Caco-2 (cell line): ENCODE measurements around the gene RAI1. TPM values are rescaled to one million over a fixed set of nuclear protein-coding genes. Genes with fewer than 3 reads are reported as not detected.
"Not testable (repeated sequence)": the region's sequence is repeated elsewhere in the genome, so short reads cannot be mapped to it uniquely, and the experiment has no call there.

ENCODE experiments used
- BruUV-seq: library from RNA; stranded (reverse); fragments of 400-500 nt; replicated peaks from 2 replicates; lab custom pipeline; 2021; lab: Mats Ljungman, UMichigan
- CTCF ChIA-PET: fragments of 300-600 bp; sonication (Branson Sonifier 250); formaldehyde crosslinking; loops from one replicate; lab custom pipeline; 2022; ENCODE audit warnings: antibody characterized with exemption; lab: Charles Lee
- POLR2A ChIA-PET: fragments of 300-600 bp; sonication (Branson Sonifier 250); formaldehyde crosslinking; loops from one replicate; lab custom pipeline; 2022; ENCODE audit warnings: antibody characterized with exemption; lab: Charles Lee
- DNase-seq, 2 experiments: peaks; one replicate each; pipeline versions ENCODE4 v3.0.0 to v3.0.0-alpha.2; 2020 to 2022
- H3K27me3 ChIP-seq: replicated peaks from 2 replicates; pipeline ENCODE4 v1.6.0; 2011; ENCODE audit warnings: low read length; ENCODE audit not compliant: control insufficient read depth, insufficient read depth
- H3K36me3 ChIP-seq: 2 replicates; pipeline ENCODE4 v1.5.1; 2011; ENCODE audit warnings: low read length; ENCODE audit not compliant: control insufficient read depth, insufficient read depth
- H3K4me1 ChIP-seq: fragments of 250-450 bp; sonication (Bioruptor Pico); 2 replicates; pipeline ENCODE4 v1.5.1; 2020; ENCODE audit warnings: mild to moderate bottlenecking
- H3K4me3 ChIP-seq: 2 replicates; pipeline ENCODE4 v1.5.1; 2011; ENCODE audit warnings: low read depth, mild to moderate bottlenecking, control low read depth, low read length
- H3K9me3 ChIP-seq: fragments of 250-450 bp; sonication (Bioruptor Pico); 2 replicates; pipeline ENCODE4 v1.5.1; 2020; ENCODE audit warnings: mild to moderate bottlenecking, moderate library complexity
- H3K27ac Mint-ChIP-seq: one replicate; pipeline ENCODE4 v1.8.0; 2022; ENCODE audit warnings: mixed read lengths; ENCODE audit not compliant: unreplicated experiment
- H3K27me3 Mint-ChIP-seq: one replicate; pipeline ENCODE4 v1.8.0; 2022; ENCODE audit warnings: mixed read lengths; ENCODE audit not compliant: insufficient read depth, unreplicated experiment
- H3K36me3 Mint-ChIP-seq: one replicate; pipeline ENCODE4 v1.8.0; 2022; ENCODE audit warnings: mild to moderate bottlenecking, mixed read lengths; ENCODE audit not compliant: insufficient read depth, unreplicated experiment
- H3K4me1 Mint-ChIP-seq: one replicate; pipeline ENCODE4 v1.8.0; 2022; ENCODE audit warnings: low read depth, mixed read lengths; ENCODE audit not compliant: unreplicated experiment
- H3K4me3 Mint-ChIP-seq: one replicate; pipeline ENCODE4 v1.8.0; 2022; ENCODE audit warnings: mild to moderate bottlenecking, moderate library complexity, mixed read lengths; ENCODE audit not compliant: unreplicated experiment
- H3K9me3 Mint-ChIP-seq: one replicate; pipeline ENCODE4 v1.8.0; 2022; ENCODE audit warnings: mixed read lengths; ENCODE audit not compliant: unreplicated experiment
- intact Hi-C: fragments of 100-400 bp; cut with micrococcal nuclease; formaldehyde crosslinking; loops from one replicate; pipeline ENCODE4 v1.10.0; 2022; ENCODE audit not compliant: unreplicated experiment
- total RNA-seq: library from RNA; stranded (reverse); gene quantifications from 2 replicates; pipeline ENCODE4 v1.2.3, GENCODE V29; 2022
- TF ChIP-seq, protein P1 (sequence below), 2 experiments: fragments of 200-600 bp in 1 of 2; IDR thresholded peaks; 1 replicate in 1 of 2; 2 replicates in 1 of 2; pipeline versions ENCODE4 v1.5.1 to v1.8.0; 2011 to 2022; ENCODE audit warnings: antibody characterized with exemption in 1 of 2, control low read depth in 1 of 2, inconsistent platforms in 1 of 2, low read depth in 1 of 2, low read length in 1 of 2, mild to moderate bottlenecking in 1 of 2, moderate library complexity in 1 of 2; ENCODE audit not compliant: insufficient read depth in 1 of 2, severe bottlenecking in 1 of 2, unreplicated experiment in 1 of 2

Gene RAI1
- total RNA-seq, 1 experiment from 2014 or later = 44.3 TPM

DNA sequence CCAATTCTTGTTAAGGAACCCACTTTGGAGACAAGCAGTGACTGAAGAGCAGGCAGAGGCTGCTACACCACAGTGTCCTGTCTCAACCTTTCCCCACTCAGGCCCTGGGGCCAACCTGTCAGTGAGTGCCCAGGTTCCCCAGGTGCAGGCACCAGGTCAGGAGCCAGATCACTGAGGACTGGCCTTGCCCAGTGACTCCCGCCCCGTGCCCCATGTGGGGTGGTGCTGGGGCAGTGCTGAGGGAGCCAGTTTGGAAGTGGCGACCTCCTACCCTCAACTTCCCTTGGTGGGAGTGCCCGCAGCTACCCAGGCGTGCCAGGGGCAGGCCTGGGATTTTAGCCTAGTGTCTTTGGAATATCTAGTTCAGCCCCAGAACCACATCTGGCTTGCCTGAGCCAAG is 126.2 kb downstream of the RAI1 start:
- H3K4me1 ChIP-seq = peaks cover 10% of the 10 kb centered on the region
- Mint-ChIP-seq H3K4me3 (no peak overlapping the region), H3K4me1 (no peaks in the 10 kb centered on the region), H3K36me3 (peaks cover 84% of the 10 kb centered on the region), H3K27ac (peak overlapping the region; percentile 62), H3K27me3 (no peaks in the 10 kb centered on the region), H3K9me3 (no peaks in the 10 kb centered on the region)
- intact Hi-C loops = no loop called here
- no TSS peak for BruUV-seq
- CTCF ChIA-PET = no interaction called here
- peaks cover 7% of the 10 kb centered on the region for H3K36me3 ChIP-seq
- POLR2A ChIA-PET = no interaction called here
- TF ChIP-seq, protein P1, sequence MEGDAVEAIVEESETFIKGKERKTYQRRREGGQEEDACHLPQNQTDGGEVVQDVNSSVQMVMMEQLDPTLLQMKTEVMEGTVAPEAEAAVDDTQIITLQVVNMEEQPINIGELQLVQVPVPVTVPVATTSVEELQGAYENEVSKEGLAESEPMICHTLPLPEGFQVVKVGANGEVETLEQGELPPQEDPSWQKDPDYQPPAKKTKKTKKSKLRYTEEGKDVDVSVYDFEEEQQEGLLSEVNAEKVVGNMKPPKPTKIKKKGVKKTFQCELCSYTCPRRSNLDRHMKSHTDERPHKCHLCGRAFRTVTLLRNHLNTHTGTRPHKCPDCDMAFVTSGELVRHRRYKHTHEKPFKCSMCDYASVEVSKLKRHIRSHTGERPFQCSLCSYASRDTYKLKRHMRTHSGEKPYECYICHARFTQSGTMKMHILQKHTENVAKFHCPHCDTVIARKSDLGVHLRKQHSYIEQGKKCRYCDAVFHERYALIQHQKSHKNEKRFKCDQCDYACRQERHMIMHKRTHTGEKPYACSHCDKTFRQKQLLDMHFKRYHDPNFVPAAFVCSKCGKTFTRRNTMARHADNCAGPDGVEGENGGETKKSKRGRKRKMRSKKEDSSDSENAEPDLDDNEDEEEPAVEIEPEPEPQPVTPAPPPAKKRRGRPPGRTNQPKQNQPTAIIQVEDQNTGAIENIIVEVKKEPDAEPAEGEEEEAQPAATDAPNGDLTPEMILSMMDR (IDR thresholded peaks at IDR 0.05; ENCODE audit: insufficient read depth in 1 of 2, low read depth in 1 of 2, low read length in 1 of 2, severe bottlenecking in 1 of 2, unreplicated experiment in 1 of 2) = no peak
- no peak for DNase-seq
- no peaks in the 10 kb centered on the region for H3K27me3 ChIP-seq
- H3K9me3 ChIP-seq = no peaks in the 10 kb centered on the region
- no peak overlapping the region for H3K4me3 ChIP-seq

DNA sequence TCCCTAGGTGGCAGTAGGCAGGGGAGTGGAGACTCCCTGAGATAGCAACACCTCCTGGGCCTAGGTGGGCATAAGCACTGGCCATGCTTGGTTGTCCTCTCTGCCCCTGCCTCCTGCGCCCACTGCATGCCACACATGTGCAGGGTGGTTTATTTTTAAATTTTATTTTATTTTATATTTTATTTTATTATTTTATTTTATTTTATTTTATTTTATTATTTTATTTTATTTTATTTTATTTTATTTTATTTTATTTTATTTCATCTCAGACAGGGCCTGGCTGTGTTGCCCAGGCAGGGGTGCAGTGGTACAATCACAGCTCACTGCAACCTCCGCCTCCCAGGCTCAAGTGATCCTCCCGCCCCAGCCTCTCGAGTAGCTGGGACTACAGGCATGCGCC is 126.9 kb downstream of the RAI1 start:
- H3K36me3 ChIP-seq, H3K27me3 Mint-ChIP-seq, POLR2A ChIA-PET, H3K27me3 ChIP-seq, H3K4me3 Mint-ChIP-seq, H3K9me3 ChIP-seq, H3K9me3 Mint-ChIP-seq, BruUV-seq, H3K4me1 Mint-ChIP-seq, DNase-seq, intact Hi-C loops, H3K4me3 ChIP-seq, H3K27ac Mint-ChIP-seq, CTCF ChIA-PET: not testable (repeated sequence)
- H3K36me3 Mint-ChIP-seq = peaks cover 90% of the 10 kb centered on the region
- peaks cover 12% of the 10 kb centered on the region for H3K4me1 ChIP-seq

DNA sequence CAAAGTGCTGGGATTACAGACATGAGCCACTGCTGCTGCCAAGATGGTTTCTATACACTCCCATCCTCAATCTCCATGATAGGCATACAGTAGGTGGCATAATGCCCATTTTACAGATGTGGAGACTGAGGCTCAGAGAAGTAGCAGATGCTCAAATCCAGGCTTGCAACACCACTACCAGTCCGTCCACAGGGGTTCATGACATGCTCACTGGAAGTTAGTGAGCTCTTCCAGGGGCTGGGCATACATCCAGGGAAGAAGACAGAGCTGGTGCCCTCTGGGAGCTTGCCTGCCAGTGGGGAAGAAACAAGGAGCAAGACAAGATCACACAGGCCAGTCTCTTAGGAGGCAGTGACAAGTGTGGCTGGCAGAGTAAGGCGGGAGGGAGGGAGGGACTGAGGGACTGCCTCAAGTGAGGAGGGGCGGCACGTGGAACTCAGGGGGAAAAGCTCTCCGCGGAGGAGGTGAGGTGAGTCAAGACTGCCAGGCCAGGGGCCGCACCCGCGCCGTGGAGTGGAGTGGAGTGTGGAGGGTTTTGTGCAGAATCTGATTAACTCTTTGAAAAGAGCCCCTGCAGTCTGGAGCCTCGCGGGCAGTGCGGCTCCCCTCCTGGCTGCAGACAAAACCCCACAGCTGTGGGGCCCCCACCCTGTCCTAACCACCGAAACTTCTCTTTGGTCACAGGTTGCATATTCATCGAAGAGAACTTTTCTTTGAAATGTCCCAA is 127.6 kb downstream of the RAI1 start:
- TF ChIP-seq, protein P1 (IDR thresholded peaks at IDR 0.05; ENCODE audit: insufficient read depth in 1 of 2, low read depth in 1 of 2, low read length in 1 of 2, severe bottlenecking in 1 of 2, unreplicated experiment in 1 of 2) = no peak
- Histone ChIP-seq H3K9me3 (no peaks in the 10 kb centered on the region), H3K4me3 (no peak overlapping the region), H3K4me1 (peaks cover 12% of the 10 kb centered on the region), H3K36me3 (peaks cover 9% of the 10 kb centered on the region), H3K27me3 (no peaks in the 10 kb centered on the region)
- intact Hi-C loops = no loop called here
- Mint-ChIP-seq H3K9me3 (no peaks in the 10 kb centered on the region), H3K4me1 (no peaks in the 10 kb centered on the region), H3K4me3 (no peak overlapping the region), H3K36me3 (peaks cover 91% of the 10 kb centered on the region), H3K27me3 (no peaks in the 10 kb centered on the region), H3K27ac (peak overlapping the region; percentile 63)
- no peak for DNase-seq
- no TSS peak for BruUV-seq
- ChIA-PET CTCF (interaction anchor here (0.7 kb wide), 1 partner anchor 110 kb away, joined by 9 read pairs; no protein-coding TSS in a partner anchor), POLR2A (no interaction called here)
